ENCODE data around the gene AKT1. TPM values are rescaled to one million over a fixed set of nuclear protein-coding genes. Genes with fewer than 3 reads are reported as not detected.
A peak's percentile ranks its signal among the peaks of the same experiment; 100 is the strongest.

Gene AKT1
- 100 to 1,000 TPM in 9 of 10 donors, 10 to 100 TPM in 1; 98.1 to 152 (median 141) TPM for total RNA-seq
- polyA plus RNA-seq = 100 to 1,000 TPM in 1 of 2 donors, 10 to 100 TPM in 1; 95.7 to 112 TPM
- long read RNA-seq, donor 1, transcript AKT1-220 (15 exons, 2,742 nt) = minor isoform, 48 of 780 reads
- long read RNA-seq, donor 1, transcript AKT1-205 (6 exons, 2,830 nt) = minor isoform, 13 of 780 reads
- long read RNA-seq, donor 1, transcript AKT1-203 (14 exons, 2,710 nt) = major isoform, 566 of 780 reads
- long read RNA-seq, donor 1, transcript AKT1-201 (15 exons, 2,866 nt) = minor isoform, 20 of 780 reads
- long read RNA-seq, donor 1, partial matches to known transcripts = 36 of 780 reads
- long read RNA-seq, donor 1, other reads (novel, unspliced or antisense) = 88 of 780 reads
- long read RNA-seq, donor 2, transcript AKT1-205 (6 exons, 2,830 nt) = minor isoform, 10 of 788 reads
- long read RNA-seq, donor 2, transcript AKT1-201 (15 exons, 2,866 nt) = minor isoform, 20 of 788 reads
- long read RNA-seq, donor 2, transcript AKT1-220 (15 exons, 2,742 nt) = minor isoform, 55 of 788 reads
- long read RNA-seq, donor 2, transcript AKT1-203 (14 exons, 2,710 nt) = major isoform, 559 of 788 reads
- long read RNA-seq, donor 2, partial matches to known transcripts = 52 of 788 reads
- long read RNA-seq, donor 2, other reads (novel, unspliced or antisense) = 85 of 788 reads
- long read RNA-seq, donor 3, transcript AKT1-220 (15 exons, 2,742 nt) = minor isoform, 6 of 66 reads
- long read RNA-seq, donor 3, transcript AKT1-205 (6 exons, 2,830 nt) = major isoform, 18 of 66 reads
- long read RNA-seq, donor 3, partial matches to known transcripts = 26 of 66 reads
- long read RNA-seq, donor 3, other reads (novel, unspliced or antisense) = 8 of 66 reads

DNA sequence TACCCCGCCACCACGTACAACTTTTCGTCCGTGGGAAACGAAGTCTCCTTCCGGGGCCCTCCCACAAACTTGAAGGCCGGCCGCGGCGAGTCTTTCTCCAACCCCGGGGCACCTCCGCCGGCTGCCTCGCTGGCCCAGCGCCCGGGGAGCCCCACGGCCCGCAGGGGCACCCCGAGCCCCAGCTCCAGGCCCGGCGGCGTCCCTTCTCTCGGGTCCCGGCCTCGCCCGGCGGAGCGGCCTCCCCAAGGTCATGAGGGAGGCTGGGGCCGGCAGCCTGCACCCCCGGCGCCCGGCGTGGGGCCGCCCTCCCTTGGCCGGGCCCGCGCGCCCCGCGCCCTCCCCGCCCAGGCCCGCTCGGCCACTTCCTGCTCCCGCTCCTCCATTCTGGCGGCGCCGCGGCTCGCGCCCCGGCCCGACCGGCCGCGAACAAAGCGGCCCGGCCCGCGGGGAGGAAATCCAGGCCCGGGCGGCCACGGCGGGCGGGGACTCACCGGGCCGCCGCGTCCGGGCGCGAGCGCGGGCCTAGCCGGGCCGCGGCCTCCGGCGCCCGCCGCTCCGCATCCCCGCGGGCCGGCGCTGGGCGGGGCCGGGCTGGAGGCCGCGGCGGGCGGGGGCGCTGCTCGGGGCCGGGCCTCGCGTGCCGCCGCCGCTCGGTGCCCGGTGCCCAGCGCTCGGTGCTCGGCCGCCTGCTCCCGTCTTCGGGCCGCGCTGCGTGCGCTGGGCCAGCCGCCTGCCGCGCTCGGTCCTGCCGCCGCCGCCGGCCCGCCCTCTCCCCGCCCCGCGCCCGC is at the start of gene AKT1:
Gene AKT1 (minus strand): TSS at position 756 of the 788 bp plus-strand sequence. CDS start 3,105 bp downstream, outside the sequence.
- intact Hi-C loops (cut with DNase I) = loop anchor here in 4 of 10 donors (2.0 to 5.0 kb wide), 3 partner anchors 26 to 43 kb away; partner anchors contain the start of gene SIVA1 (in 2 of the 4)
- H3K36me3 ChIP-seq = peaks cover 0 to 25% (median 4%) of the 10 kb centered on the region in 9 donors
- H3K27ac ChIP-seq = peak within 1 kb of the TSS; percentile 77 to 99 (median 92)
- WGBS, 2 donors = 0 to 1% methylated on average over 67 to 121 of the region's 124 CpGs
- TF ChIP-seq, protein P1, sequence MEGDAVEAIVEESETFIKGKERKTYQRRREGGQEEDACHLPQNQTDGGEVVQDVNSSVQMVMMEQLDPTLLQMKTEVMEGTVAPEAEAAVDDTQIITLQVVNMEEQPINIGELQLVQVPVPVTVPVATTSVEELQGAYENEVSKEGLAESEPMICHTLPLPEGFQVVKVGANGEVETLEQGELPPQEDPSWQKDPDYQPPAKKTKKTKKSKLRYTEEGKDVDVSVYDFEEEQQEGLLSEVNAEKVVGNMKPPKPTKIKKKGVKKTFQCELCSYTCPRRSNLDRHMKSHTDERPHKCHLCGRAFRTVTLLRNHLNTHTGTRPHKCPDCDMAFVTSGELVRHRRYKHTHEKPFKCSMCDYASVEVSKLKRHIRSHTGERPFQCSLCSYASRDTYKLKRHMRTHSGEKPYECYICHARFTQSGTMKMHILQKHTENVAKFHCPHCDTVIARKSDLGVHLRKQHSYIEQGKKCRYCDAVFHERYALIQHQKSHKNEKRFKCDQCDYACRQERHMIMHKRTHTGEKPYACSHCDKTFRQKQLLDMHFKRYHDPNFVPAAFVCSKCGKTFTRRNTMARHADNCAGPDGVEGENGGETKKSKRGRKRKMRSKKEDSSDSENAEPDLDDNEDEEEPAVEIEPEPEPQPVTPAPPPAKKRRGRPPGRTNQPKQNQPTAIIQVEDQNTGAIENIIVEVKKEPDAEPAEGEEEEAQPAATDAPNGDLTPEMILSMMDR (IDR thresholded peaks at IDR 0.05) = no peak
- peak in 2 of 8 donors; percentile 8 to 17 for ATAC-seq
- DNase-seq = no peak
- no peaks in the 10 kb centered on the region for H3K27me3 ChIP-seq
- peak within 1 kb of the TSS; percentile 64 to 92 (median 84) for H3K4me3 ChIP-seq
- H3K4me1 ChIP-seq = peaks cover 34 to 80% (median 64%) of the 10 kb centered on the region in 9 donors
- H3K9me3 ChIP-seq = no peaks in the 10 kb centered on the region

DNA sequence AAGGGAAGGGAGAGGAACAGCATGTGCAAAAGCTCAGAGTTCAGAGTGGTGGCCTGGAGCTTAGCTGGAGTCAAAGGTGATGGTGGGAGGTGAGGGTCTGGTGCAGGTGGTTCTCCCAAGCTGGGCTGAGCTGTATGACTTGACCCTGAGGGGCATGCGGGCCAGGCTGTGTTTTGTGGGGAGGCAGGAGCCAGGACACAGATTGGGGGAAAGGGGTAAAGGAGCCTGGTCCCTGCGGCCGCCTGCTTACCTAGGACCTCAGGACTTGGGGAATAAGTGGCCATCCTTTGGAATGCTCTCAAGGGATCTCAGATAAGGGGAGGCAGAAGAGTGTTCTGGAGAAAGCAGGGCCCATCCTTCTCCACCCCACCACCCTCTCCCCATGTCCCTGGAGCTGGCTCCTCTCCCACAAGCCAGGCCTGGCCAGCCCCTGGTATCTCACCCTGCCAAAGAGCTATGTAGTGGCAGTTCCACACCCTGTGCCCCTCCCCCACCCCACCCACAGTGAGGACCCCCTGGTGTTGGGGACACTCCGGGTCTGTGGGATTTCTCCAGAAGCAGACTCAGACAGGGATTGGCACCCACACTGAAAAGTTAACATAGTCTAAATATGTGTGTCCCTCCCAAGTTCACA is 49.6 kb upstream of the AKT1 start:
- no peak for DNase-seq
- TF ChIP-seq, protein P1 (IDR thresholded peaks at IDR 0.05) = no peak
- H3K27me3 ChIP-seq = peaks cover 2 to 87% (median 44%) of the 10 kb centered on the region in 7 donors

DNA sequence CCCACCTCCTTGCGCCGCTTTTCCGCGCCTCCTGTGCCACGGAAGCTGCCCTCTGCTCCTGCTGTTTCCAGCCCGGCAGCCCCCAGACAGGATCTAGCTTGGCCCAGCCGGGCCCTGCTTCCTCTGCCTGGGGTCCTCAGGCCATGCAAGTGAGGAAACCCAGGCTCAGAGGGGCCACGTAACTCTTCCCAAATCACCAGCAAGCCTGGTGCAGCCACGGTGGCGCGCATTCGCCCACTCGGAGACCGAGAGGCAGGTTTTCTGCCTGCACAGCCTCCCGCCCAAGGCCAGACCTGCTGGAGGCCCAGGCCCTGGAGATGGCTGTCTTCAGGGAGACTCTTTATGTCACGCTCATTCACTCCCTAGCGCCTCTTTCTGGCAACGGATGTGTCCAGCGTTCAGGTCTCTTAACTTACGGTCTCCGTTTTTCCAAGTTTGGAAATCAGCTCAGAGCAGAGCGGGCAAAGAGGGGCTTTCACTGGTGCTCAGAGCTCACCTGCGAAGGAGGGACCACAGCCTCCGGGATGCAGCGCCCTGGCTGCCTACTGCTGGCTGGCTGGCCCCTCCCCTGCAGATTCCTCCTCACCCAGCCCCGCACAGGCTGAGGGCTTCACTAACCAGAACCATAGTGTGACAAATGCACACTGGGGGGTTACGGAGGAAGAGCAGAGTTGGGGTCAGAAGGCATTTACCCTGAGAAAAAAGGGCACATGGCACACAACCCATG is 48.9 kb upstream of the AKT1 start:
- Histone ChIP-seq H3K27me3 (peaks cover 2 to 84% (median 44%) of the 10 kb centered on the region in 7 donors), H3K4me1 (peaks cover 5 to 20% (median 17%) of the 10 kb centered on the region in 9 donors), H3K27ac (no peak overlapping the region), H3K9me3 (no peaks in the 10 kb centered on the region), H3K36me3 (no peaks in the 10 kb centered on the region), H3K4me3 (peak overlapping the region in 9 of 10 donors; percentile 36 to 66 (median 51))
- WGBS, 2 donors = 9 to 15% methylated on average over 27 of the region's 27 CpGs
- DNase-seq (no peak), ATAC-seq (peak in 7 of 8 donors; percentile 18 to 65 (median 40))
- intact Hi-C loops (cut with DNase I) = loop anchor here in 1 of 10 donors (5.0 kb wide), 1 partner anchor 242 kb away; the partner anchor contains the start of gene TMEM179
- TF ChIP-seq, protein P1 (IDR thresholded peaks at IDR 0.05) = no peak

More for the DNA sequence above, 49.6 kb upstream of the AKT1 start:
- Histone ChIP-seq H3K4me3 (no peak overlapping the region), H3K4me1 (peaks cover 5 to 20% (median 17%) of the 10 kb centered on the region in 9 donors), H3K36me3 (no peaks in the 10 kb centered on the region), H3K27ac (no peak overlapping the region), H3K9me3 (no peaks in the 10 kb centered on the region)
- peak in 1 of 8 donors; percentile 35 for ATAC-seq
- intact Hi-C loops (cut with DNase I) = loop anchor here in 1 of 10 donors (5.0 kb wide), 1 partner anchor 243 kb away; the partner anchor contains the start of gene TMEM179
- 89 to 92% methylated on average over 4 of the region's 4 CpGs for WGBS, 2 donors

Measured in heart right ventricle (tissue), 16 donors.